Superior temporal gyrus (tissue), 1 donor: Measurements from ENCODE around the gene RPS16.
"Not testable (repeated sequence)": the region's sequence is repeated elsewhere in the genome, so short reads cannot be mapped to it uniquely, and the experiment has no call there.

Source experiments
- DNase-seq: peaks from one replicate; pipeline ENCODE4 v3.0.0-alpha.2; 2016; ENCODE audit errors: extremely low spot score

RPS16 gene

DNA sequence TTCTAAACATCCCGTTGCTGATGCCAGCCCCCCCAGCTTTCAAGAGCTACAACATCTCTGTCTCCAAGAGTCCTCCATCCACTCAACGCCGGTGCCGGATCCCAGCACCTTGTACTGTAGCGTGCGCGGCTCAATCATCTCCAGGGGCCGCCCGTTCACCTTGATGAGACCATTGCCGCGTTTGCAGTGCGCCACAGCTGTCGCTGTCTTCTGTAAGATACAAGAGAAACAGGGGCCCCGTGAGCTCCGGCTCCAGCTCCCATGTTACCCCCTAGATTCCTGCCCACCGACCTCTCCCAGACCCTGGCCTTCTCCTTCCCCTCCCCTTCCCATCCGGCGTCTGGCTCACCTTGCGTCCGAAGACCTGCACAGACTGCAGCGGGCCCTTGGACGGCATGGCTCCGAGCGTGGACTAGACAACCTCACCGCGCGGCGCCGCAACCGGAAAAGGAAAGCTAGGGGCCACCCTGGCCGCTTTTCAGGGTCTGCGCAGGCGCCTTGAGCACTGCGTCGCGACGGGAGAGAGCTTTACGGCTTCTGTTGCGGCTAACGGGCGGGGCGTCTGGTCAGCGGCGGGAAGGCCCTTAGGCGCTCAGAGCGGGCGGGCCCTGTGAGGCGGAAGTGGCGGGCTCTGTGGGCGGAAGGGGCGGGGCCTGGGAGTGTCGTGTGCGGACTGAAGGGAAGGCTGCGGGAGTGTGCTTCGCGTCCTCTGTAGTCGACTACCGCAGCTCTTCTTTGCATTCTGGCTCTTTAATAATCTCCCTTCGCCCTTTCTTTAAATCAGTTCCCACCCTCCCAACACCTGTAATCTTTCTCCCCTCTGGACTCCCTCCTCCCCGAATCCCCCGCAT is at the start of gene RPS16:
RPS16 (minus strand) TSS at position 451 of the 851 bp plus-strand sequence; CDS start at position 397, 54 bp downstream.
- DNase-seq, result peak; percentile 99

DNA sequence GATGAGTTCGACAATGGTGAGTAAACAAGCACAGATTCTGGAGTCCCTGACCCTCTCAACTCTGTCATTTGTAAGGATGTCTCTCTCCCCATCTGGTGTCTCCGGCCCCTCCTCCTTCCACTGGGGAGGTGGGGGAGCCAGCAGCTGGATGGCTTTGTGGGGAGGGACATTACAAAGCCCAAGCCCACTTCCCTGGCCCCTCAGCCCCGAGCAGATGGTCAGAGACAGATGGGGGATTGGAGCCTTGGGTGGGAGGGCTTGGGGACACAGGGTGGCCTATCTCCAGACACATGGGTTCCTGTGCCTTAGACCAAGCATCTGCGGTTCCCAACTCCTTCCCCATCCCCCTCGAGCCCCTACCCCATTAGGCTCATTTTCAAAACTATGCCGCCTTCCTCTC is 47.4 kb upstream of the RPS16 start:
- DNase-seq, result no peak

DNA sequence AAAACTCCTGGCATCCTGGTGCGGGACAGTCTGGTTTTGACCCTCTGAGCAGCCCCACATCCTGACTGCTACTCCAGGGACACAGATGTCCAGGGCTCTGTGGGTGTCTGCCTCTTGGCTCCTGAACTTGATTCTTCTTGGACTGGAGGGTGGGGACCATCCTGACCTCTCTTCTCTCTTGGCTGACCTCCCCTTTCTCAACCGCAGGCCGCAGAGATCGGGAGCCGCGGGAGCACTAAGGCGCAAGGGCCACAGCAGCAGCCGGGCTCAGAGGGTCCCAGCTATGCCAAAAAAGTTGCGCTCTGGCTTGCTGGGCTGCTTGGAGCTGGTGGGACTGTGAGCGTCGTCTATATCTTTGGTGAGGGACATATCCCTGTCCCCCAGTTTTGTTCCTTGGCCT is 45.9 kb upstream of the RPS16 start:
- no peak for DNase-seq

- no peak for DNase-seq
Measured at GRCh38 chr19:39481229-39481545, 45.4 kb upstream of the RPS16 start.

- peak; percentile 96 for DNase-seq
Measured at GRCh38 chr19:39480337-39481228, 44.8 kb upstream of the RPS16 start, which contains the start of gene TIMM50. TSS of gene TIMM50 (plus strand) at chr19:39480838. CDS start at chr19:39480854, 16 bp downstream.

- no peak for DNase-seq
Measured at GRCh38 chr19:39479916-39480315, 44.2 kb upstream of the RPS16 start.

DNA sequence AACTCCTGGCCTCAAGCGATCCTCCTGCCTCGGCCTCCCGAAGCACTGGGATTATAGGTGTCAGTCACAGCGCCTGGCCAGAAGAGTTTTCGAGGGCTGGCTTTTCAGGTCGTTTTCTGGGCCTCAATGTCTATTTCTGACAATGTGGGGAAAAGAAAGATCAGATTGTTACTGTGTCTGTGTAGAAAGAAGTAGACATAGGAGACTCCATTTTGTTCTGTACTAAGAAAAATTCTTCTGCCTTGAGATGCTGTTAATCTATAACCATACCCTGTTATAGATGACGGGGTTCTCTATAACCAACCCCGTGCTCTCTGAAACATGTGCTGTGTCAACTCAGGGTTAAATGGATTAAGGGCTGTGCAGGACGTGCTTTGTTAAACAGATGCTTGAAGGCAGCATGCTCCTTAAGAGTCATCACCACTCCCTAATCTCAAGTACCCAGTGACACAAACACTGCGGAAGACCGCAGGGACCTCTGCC is 43.6 kb upstream of the RPS16 start:
- DNase-seq, result not testable (repeated sequence)

GRCh38 chr19:39475748-39476147 is 40.0 kb upstream of the RPS16 start:
- no peak for DNase-seq

GRCh38 chr19:39474139-39474620 is 38.4 kb upstream of the RPS16 start:
- DNase-seq, result peak; percentile 35

GRCh38 chr19:39473443-39473960 is 37.8 kb upstream of the RPS16 start:
- DNase-seq, result no peak

DNA sequence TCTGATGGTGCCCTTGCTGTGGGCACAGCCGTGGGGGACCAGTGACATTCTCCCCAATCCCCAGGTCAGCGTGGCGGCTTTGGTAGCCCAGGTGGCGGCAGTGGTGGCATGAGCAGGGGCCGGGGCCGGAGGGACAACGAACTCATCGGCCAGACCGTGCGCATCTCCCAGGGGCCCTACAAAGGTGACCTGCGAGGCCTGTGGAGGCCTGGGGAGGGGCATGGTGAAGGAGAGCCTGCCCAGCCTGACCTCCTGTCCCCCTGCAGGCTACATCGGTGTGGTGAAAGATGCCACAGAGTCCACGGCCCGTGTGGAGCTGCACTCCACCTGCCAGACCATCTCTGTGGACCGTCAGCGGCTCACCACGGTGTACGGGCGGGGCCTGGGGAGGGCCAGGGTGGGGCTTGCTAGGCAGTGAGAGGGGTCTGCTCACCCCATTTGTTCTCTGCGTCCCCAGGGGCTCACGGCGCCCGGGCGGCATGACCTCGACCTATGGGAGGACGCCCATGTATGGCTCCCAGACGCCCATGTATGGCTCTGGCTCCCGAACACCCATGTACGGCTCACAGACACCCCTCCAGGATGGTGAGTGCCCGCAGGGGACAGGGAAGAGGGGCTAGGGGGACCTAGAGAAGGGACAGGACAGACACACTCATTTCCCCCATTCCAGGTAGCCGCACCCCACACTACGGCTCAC is 37.1 kb upstream of the RPS16 start:
- DNase-seq, result no peak

DNA sequence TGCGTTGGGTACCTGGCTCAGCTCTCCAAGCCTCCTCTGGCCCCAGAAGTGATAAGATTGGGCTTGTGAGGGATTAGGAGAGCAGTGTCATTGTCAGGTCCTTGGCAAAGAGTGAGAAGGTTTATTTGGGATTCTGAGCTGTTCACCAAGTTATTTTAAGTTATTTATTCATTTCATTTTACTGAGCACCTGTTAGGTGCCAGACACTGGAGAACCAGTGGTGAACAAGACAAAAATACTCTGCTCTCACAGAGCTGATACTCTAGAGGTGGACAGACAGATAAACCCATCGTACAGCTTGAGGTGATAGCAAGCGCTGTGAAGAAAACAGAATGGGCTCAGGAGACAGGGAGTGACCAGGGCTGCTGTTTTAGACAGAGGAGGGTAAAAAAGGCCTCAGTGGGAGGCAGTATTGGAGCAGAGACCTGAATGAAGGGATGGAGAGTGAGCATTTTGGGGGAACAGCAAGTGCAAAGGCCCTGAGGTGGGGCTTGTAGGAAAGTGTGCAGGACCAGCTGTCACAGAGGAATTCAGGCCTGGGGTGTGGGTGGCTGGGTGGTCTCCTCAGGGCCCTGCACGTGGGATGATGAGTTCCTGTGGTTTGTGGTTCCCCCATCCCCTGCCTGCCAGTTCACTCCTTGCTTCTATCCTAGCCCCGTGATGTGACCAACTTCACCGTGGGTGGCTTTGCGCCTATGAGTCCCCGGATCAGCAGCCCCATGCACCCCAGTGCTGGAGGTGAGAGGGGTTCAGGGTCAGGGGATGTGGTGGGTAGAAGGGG is 36.2 kb upstream of the RPS16 start:
- DNase-seq, result no peak

GRCh38 chr19:39470724-39471339 is 35.1 kb upstream of the RPS16 start:
- DNase-seq, result no peak

- DNase-seq, result no peak
Measured at GRCh38 chr19:39469567-39469966, 33.8 kb upstream of the RPS16 start.

- no peak for DNase-seq
Measured at GRCh38 chr19:39469036-39469435, 33.3 kb upstream of the RPS16 start.

GRCh38 chr19:39467941-39468340 is 32.2 kb upstream of the RPS16 start:
- DNase-seq, result no peak

- no peak for DNase-seq
Measured at GRCh38 chr19:39465956-39466747, 30.4 kb upstream of the RPS16 start.

DNA sequence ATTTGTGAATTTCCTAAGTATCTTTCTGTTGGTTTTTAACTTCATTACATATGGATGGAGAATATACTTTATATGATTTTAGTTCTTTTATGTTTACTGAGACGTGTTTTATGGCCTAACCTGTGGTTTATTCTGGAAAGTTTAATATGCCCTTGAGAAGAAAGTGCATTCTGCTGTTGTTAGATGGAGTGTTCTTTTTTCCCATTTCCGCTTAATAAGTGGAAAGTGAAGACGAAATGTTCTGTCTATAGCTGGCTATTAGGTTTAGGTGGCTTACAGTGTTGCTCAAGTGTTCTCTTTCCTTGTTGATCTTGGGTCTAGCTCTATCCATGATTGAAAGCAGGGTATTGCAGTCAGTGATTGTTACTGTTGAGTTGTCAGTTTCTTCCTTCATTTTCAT is 27.7 kb upstream of the RPS16 start:
- no peak for DNase-seq

DNA sequence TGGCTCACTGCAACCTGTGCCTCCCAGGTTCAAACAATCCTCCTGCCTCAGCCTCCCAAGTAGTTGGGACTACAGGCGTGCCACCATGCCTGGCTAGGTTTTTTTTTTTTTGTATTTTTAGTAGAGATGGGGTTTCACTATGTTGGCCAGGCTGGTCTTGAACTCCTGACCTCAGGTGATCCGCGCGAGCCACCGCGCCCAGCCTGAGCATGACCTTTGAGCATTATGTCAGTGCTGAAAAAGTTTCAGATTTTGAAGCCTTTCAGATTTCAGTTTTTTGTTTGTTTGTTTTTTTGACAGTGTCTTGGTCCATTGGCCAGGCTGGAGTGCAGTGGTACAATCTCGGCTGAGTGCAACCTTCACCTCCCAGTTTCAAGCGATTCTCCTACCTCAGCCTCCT is 15.5 kb upstream of the RPS16 start:
- DNase-seq, result not testable (repeated sequence)
